ENCODE results near the gene LYL1. TPM values are rescaled to one million over a fixed set of nuclear protein-coding genes. Genes with fewer than 3 reads are reported as not detected.

Gene LYL1
- total RNA-seq, 1 donor from 2014 or later = 1.4 TPM

GRCh38 chr19:13104848-13105711 is 2.4 kb upstream of the LYL1 start:
- ATAC-seq = no peak

DNA sequence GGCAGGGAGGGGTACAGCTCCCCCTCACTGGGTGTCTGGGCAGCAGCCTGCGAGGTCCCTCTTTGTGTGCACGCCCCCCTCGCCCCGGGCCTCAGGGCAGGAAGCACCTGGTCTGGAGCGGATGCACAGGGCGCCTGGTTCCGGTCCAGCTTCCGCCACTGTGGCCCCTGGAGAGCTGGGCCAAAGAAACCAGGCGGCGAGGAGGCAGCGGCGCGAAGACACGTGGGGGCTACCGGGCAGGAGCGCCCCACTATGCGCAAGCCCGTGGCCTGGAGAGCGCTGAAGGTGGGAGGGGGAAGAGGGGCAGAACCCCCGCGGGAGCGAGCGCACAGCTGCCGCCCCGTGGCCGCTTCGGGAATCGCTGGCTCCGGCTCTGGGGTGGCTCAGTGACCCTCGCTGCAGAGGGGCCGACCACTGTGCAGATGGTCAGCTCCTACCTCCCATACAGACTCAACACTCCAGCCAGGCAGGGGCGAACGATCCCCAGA is 1.7 kb upstream of the LYL1 start:
- peak; percentile 42 for ATAC-seq

DNA sequence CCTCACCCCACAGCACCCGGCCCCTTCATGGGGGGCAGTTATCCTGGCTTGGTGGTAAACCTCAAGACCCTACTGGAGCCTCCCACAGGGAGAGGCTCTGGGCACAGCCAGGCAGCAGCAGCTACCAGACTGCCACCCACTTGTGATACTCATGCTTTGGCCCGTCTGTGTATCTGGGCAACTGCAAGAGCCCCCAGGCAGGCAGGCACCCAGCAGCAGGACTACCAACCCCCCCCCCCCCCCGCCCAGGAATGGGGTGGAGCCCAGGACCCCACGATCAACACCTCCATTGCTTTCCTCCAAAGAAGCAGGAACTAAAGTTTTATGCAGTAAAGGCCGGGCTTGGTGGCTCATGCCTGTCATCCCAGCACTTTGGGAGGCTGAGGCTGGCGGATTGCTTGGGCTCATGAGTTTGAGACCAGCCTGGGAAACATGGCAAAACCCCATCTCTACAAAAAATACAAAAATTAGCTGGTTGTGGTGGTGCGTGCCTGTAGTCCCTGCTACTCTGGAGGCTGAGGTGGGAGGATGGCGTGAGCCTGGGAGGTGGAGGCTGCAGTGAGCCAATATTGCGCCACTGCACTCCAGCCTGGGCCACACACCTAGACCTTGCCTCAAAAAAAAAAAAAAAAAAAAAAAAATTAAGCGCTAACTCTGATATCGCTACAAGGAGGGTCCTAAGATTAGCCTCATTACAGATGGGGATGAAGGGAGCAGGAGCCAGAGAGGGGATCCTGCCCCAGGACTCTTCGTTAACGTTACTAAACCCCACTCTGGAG is 1.1 kb upstream of the LYL1 start:
- no peak for ATAC-seq

GRCh38 chr19:13102416-13102665 is 317 bp downstream of the LYL1 start:
- no peak for ATAC-seq

- no peak for ATAC-seq
These were observed 855 bp downstream of the LYL1 start for GRCh38 chr19:13101590-13102415.

GRCh38 chr19:13100841-13101589 is 1.6 kb downstream of the LYL1 start:
- ATAC-seq = no peak

DNA sequence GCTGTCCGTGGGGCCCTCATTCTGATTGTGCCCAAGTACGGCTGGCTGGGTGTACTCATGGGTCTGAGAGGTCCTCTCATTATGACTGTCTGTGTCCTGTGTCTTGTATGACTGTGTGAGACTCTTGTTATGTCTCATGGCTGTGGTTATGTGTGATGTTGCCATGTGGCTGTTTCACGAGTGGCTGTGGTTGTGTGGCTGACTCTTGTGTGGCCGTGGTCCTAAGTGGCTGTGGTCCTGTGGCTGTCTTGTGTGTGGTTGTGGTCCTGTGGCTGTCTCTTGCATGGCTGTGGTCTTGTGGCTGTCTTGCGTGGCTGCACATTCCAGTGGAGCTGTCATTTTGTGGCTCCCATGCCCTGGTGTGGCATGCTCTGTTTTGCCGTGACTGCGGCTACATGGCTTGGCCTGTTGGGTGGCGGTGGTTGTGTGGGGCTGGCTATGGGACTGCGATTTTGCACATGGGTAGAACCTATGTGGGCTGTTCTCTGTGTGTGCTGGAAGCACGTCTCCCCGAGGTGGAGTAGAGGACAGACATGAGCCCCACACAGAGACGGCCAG is 2.5 kb downstream of the LYL1 start:
- no peak for ATAC-seq

- ATAC-seq = peak; percentile 29
These were observed 3.3 kb downstream of the LYL1 start for GRCh38 chr19:13099073-13099999.

DNA sequence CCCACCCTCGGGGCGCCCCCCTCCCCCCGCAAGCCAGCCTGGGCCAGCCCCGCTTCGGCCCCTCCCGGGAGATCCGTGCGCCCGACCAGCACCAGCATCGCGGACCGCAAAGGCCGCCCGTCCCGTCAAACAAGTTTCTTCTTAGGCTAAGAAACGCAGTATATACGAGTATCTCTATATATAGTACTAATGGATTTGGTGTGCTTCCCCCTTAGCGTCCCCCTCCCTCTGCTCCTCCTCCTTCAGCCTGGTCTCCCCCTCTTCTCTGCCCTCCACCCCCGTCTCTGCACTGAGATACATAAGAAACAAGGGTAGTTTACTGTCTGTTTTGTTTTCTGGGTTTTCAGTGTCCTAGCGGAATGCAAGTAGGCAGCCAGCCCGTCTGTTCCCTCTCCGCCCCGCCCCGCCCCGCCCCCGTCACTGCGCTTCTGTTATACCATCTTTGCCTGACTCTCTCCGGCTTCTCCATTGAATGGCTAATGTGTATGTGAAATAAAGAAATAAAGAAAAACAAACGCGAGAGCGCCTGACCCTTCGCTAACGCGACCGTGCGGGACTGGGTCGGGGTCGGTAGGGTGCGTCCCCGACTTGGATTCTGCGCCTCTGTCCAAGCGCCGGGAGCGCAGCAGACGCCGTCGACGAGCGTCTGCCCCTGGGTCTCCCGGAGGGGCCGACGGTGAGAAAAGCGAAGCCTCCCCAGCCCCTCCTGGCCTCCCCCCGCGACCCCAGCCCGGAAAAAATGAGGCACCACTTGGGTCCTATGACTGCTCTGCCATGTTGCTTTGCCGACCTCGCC is 4.2 kb downstream of the LYL1 start:
- ATAC-seq = peak; percentile 6

- ATAC-seq = peak; percentile 22
These were observed 5.0 kb downstream of the LYL1 start for GRCh38 chr19:13097463-13098258.

DNA sequence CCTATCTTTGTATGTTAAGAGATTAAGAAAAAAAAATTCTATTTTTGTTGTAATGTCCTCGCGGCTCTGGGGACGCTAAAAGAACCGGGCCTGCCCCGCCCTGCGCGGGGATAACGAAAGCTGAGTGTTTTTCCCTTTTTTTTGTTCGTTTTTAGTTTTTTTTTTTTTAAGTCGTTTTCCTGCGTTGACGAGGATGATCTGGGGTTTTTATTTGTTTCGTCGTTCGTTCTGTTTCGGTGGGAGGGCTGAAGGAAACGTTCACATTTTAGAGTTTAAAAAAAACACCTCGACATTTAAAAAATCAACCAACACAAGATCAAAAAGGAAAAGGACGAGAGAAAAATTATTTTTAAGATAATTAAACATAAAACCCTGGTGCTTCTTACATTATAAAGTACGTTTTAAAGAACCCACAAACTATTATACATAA is 5.6 kb downstream of the LYL1 start:
- no peak for ATAC-seq

- no peak for ATAC-seq
These were observed 6.4 kb downstream of the LYL1 start for GRCh38 chr19:13095934-13096927.

DNA sequence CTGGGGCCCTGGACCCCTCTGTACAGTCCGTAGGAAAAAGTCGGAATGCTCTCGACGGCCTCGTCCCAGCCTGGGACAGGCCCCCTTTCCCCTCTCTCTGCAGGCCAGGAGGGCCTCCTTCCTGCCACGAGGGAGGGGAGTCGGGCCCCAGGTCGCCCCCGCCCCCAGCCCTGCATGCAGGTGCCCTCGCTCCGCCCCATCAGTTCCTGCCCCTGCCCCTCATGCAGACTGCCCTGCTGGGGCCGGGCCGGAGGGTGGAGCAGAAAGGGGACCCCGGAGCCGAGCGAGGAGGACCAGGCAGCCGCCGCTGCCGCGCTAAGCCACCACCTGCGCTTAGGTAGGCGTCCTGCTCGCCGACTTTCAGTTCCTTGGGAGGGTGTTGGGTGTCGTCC is 7.3 kb downstream of the LYL1 start:
- no peak for ATAC-seq

DNA sequence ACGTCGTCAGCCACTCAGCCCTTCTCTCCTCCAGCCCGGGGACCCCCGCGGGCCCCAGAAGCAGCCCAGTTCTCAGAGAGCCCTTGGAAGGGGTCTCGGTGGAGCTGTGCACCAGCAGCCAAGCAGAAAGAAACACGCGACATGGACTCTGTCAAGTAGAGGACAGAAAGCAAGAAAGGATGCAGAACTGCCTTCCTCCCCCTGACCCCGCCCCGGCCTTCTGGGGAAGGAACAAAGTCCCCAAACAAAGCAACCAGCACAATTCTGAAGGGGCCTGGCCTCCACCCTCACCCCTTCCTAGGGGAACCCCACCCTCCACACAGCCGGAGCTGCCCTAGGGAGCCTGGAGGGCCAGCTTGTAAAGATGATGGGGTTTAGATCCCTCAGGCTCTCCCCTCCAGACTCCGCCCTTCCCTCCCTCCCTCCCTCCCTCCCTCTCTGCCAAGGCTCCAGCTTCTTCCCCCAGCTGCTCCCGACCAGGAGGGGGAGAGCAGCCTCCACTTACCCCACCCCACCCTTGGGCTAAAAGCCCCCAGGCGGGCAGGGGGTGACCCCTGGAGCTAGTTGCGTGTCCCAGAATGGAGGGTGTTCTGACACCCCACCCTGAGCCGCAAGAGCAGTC is 7.8 kb downstream of the LYL1 start:
- ATAC-seq = no peak

- ATAC-seq = no peak
These were observed 8.6 kb downstream of the LYL1 start for GRCh38 chr19:13094106-13094504.

- ATAC-seq = peak; percentile 60
These were observed 9.1 kb downstream of the LYL1 start for GRCh38 chr19:13093407-13094105.

Measured in esophagus mucosa (tissue), 1 donor.